ENCODE measurements around the gene NRBF2.
"Not testable (repeated sequence)": the region's sequence is repeated elsewhere in the genome, so short reads cannot be mapped to it uniquely, and the experiment has no call there.

GRCh38 chr10:63101091-63101490, 32.0 kb upstream of the NRBF2 start:
- not testable (repeated sequence) for TF ChIP-seq CTCF (conservative IDR thresholded peaks at IDR 0.05; ENCODE audit: low read depth, low read length); EZH2 (IDR thresholded peaks at IDR 0.05; ENCODE audit: borderline replicate concordance, low read depth, low read length, poor library complexity, severe bottlenecking)
